GM12878 (cell line): ENCODE results near the gene DNAJA2. TPM values are rescaled to one million over a fixed set of nuclear protein-coding genes. Genes with fewer than 3 reads are reported as not detected.

Source experiments
- ATAC-seq: fragments of 200-7000 bp; cut with Tn5 transposase; 3 replicates; pipeline ENCODE4 v1.9.1; 2020; ENCODE audit warnings: mild to moderate bottlenecking, moderate library complexity
- BruUV-seq: library from RNA; stranded (reverse); fragments of 400-500 nt; replicated peaks from 2 replicates; lab custom pipeline; 2021; lab: Mats Ljungman, UMichigan
- CTCF ChIA-PET: fragments of 300-600 bp; sonication (Branson Sonifier 250); formaldehyde crosslinking; extraction: SDS; loops from one replicate; lab custom pipeline; 2021; ENCODE audit warnings: inconsistent platforms; lab: Yijun Ruan, JAX
- POLR2A ChIA-PET: fragments of 350-600 bp; formaldehyde crosslinking; extraction: SDS; loops from one replicate; lab custom pipeline; 2021; ENCODE audit warnings: inconsistent platforms; lab: Charles Lee
- RAD21 ChIA-PET: fragments of 300-600 bp; sonication (Branson Sonifier 250); formaldehyde crosslinking; loops from one replicate; lab custom pipeline; 2023; ENCODE audit warnings: antibody characterized with exemption; ENCODE audit not compliant: unreplicated experiment; lab: Charles Lee
- SMC1A ChIA-PET: fragments of 300-600 bp; sonication (Branson Sonifier 250); formaldehyde crosslinking; loops from one replicate; lab custom pipeline; 2023; ENCODE audit not compliant: unreplicated experiment, uncharacterized antibody; lab: Charles Lee
- DNase-seq: peaks from one replicate; pipeline ENCODE4 v3.0.0-alpha.2; 2011; ENCODE audit warnings: low read depth, low spot score
- FAIRE-seq: peaks from 3 replicates; lab custom pipeline; 2011; peaks lifted over from hg19 to GRCh38; lab: Jason Lieb, UNC
- H2AFZ ChIP-seq: 2 replicates; pipeline ENCODE4 v1.6.0; 2011; ENCODE audit warnings: low read depth, low read length, control low read depth; ENCODE audit not compliant: control insufficient read depth
- H3K27ac ChIP-seq: 2 replicates; pipeline ENCODE4 v1.5.1; 2011; ENCODE audit warnings: control low read depth; ENCODE audit not compliant: control insufficient read depth, insufficient read depth
- H3K27me3 ChIP-seq, 2 experiments: replicated peaks in 1 of 2; 2 replicates each; pipeline versions ENCODE4 v1.6.0 to v1.6.1; 2011; ENCODE audit warnings: low read length in 1 of 2; ENCODE audit not compliant: control insufficient read depth in 2 of 2, insufficient read depth in 2 of 2
- H3K36me3 ChIP-seq, 2 experiments: 2 replicates each; pipeline ENCODE4 v1.5.1; 2011; ENCODE audit warnings: low read length in 1 of 2; ENCODE audit not compliant: control insufficient read depth in 2 of 2, insufficient read depth in 2 of 2
- H3K4me1 ChIP-seq: 2 replicates; pipeline ENCODE4 v1.6.1; 2011; ENCODE audit warnings: mild to moderate bottlenecking, low read length, moderate library complexity, mixed read lengths; ENCODE audit not compliant: control insufficient read depth, insufficient read depth
- H3K4me2 ChIP-seq: 2 replicates; pipeline ENCODE4 v1.6.0; 2011; ENCODE audit warnings: control low read depth; ENCODE audit not compliant: control insufficient read depth, insufficient read depth
- H3K4me3 ChIP-seq: fragments of 200-600 bp; sonication (generic); 2 replicates; pipeline ENCODE4 v1.5.1; 2016
- H3K79me2 ChIP-seq: 2 replicates; pipeline ENCODE4 v1.6.0; 2011; ENCODE audit warnings: low read length; ENCODE audit not compliant: control insufficient read depth, insufficient read depth
- H3K9ac ChIP-seq: 2 replicates; pipeline ENCODE4 v1.8.0; 2011; ENCODE audit warnings: low read length, control low read depth, mixed read lengths; ENCODE audit not compliant: control insufficient read depth, insufficient read depth
- H3K9me3 ChIP-seq: replicated peaks from 3 replicates; pipeline ENCODE4 v1.5.1; 2011; ENCODE audit warnings: mild to moderate bottlenecking, low read length; ENCODE audit not compliant: control insufficient read depth, insufficient read depth
- H4K20me1 ChIP-seq: 2 replicates; pipeline ENCODE4 v1.6.0; 2011; ENCODE audit not compliant: control insufficient read depth, insufficient read depth
- HDAC2 ChIP-seq: fragments of 200-600 bp; sonication (generic); IDR thresholded peaks from 2 replicates; pipeline ENCODE4 v1.6.1; 2017
- HDGF ChIP-seq: fragments of 450-650 bp; IDR thresholded peaks from 2 replicates; pipeline ENCODE4 v1.6.1; 2016; ENCODE audit warnings: antibody characterized with exemption
- IRF3 ChIP-seq: fragments of 450-650 bp; IDR thresholded peaks from 2 replicates; pipeline ENCODE4 v1.6.1; 2014; ENCODE audit warnings: mild to moderate bottlenecking
- MTA3 ChIP-seq: IDR thresholded peaks from 2 replicates; pipeline ENCODE4 v1.6.1; 2012; ENCODE audit warnings: low read length, inconsistent platforms, borderline replicate concordance
- RELB ChIP-seq: fragments of 450-650 bp; IDR thresholded peaks from 2 replicates; pipeline ENCODE4 v1.6.1; 2017; ENCODE audit warnings: low read depth, mild to moderate bottlenecking, moderate library complexity
- ZNF207 ChIP-seq: fragments of 450-650 bp; IDR thresholded peaks from 2 replicates; pipeline ENCODE4 v1.6.1; 2014; ENCODE audit warnings: antibody characterized with exemption, mild to moderate bottlenecking, borderline replicate concordance
- ZNF274 ChIP-seq: IDR thresholded peaks from one replicate; pipeline ENCODE4 v1.8.0; 2011; ENCODE audit not compliant: insufficient read length, insufficient read depth
- WGBS: methylation state at CpG from one replicate; pipeline ENCODE4 v1.1.6; 2016; ENCODE audit warnings: low lambda C conversion rate; ENCODE audit not compliant: insufficient replicate concordance, insufficient coverage; ENCODE audit errors: missing lambda C conversion rate; 5-methylcytosine and 5-hydroxymethylcytosine counted together
- in situ Hi-C: fragments of 300-500 bp; cut with MboI; formaldehyde crosslinking; loops from 9 replicates; pipeline ENCODE4 v1.14.3; 2018; ENCODE audit warnings: mixed read lengths
- intact Hi-C: fragments of 100-400 bp; cut with micrococcal nuclease; formaldehyde crosslinking; loops from one replicate; pipeline ENCODE4 v1.14.2; 2022; ENCODE audit not compliant: unreplicated experiment
- polyA plus RNA-seq, 11 experiments: library from polyadenylated mRNA; depleted of rRNA in 4 of 11; unstranded in 6 of 11; stranded (reverse) in 5 of 11; fragments of >200 nt; fragmentation: Nextera tagmentation in 4 of 11; fragmentation: Illumina TruSeq in 1 of 11; extraction: Ambion mirVana in 4 of 11; extraction: Trizol in 1 of 11; gene quantifications; 1 replicate in 1 of 11; 2 replicates in 10 of 11; pipeline versions ENCODE4 v1.2.1 to v1.2.3, GENCODE V29; 2011 to 2016; ENCODE audit warnings: inconsistent platforms in 2 of 11, missing spikeins in 2 of 11, low read depth in 1 of 11
- total RNA-seq, 4 experiments: library from RNA; depleted of rRNA in 3 of 4; stranded (reverse); fragments of >200 nt in 3 of 4; fragmentation: Illumina TruSeq in 1 of 4; extraction: Trizol in 1 of 4; gene quantifications; 2 replicates each; pipeline versions ENCODE4 v1.2.1 to v1.2.3, GENCODE V29; 2013 to 2021

Gene DNAJA2
- total and polyA plus RNA-seq, 10 of the 15 experiments (the other 5 are each of a cell fraction or from before 2014, with no cell fraction given), result 26.2 to 96.4 (median 58.1) TPM

- Histone ChIP-seq H3K36me3 (no peaks in the 10 kb centered on the region), H3K9me3 (no peaks in the 10 kb centered on the region), H4K20me1 (no peaks in the 10 kb centered on the region), H3K79me2 (no peaks in the 10 kb centered on the region), H3K4me3 (no peak overlapping the region), H3K9ac (no peak overlapping the region), H3K27ac (no peak overlapping the region), H3K4me2 (no peak overlapping the region), H2AFZ (no peak overlapping the region), H3K4me1 (peaks cover 22% of the 10 kb centered on the region), H3K27me3 (no peaks in the 10 kb centered on the region)
- BruUV-seq, result no TSS peak
- FAIRE-seq (no peak), DNase-seq (no peak), ATAC-seq (no peak)
- CTCF ChIA-PET, result interaction anchor here (0.7 to 12.5 kb wide), 5 partner anchors 23 to 233 kb away, joined by 3 to 217 read pairs (median 3); no protein-coding TSS in a partner anchor
- POLR2A ChIA-PET, result no interaction called here
- no peak for TF ChIP-seq HDAC2
- no peak for TF ChIP-seq IRF3
- no peak for TF ChIP-seq ZNF207
- TF ChIP-seq MTA3, result no peak
- TF ChIP-seq RELB, result no peak
- TF ChIP-seq HDGF, result no peak
- TF ChIP-seq ZNF274, result no peak
- SMC1A ChIA-PET, result interaction anchor here (1.1 to 7.9 kb wide), 3 partner anchors 54 to 233 kb away, joined by 3 to 70 read pairs (median 45); no protein-coding TSS in a partner anchor
- WGBS, result 81% methylated on average over 12 of the region's 12 CpGs
- in situ Hi-C loops, result no loop called here
- intact Hi-C loops, result no loop called here
- RAD21 ChIA-PET, result interaction anchor here (0.8 to 4.4 kb wide), 2 partner anchors 55 to 233 kb away, joined by 3 to 77 read pairs; no protein-coding TSS in a partner anchor
Measured at GRCh38 chr16:46907061-46907774, 66.3 kb downstream of the DNAJA2 start.
